Trophoblast cell (in vitro differentiated cells and primary cell): ENCODE results near the gene SCRT2.

Experiments used
- DNase-seq, 2 donors: peaks; one replicate each; pipeline ENCODE4 v3.0.0-alpha.2; 2016
- H2AFZ ChIP-seq: 2 replicates; pipeline ENCODE4 v1.6.1; 2013; ENCODE audit warnings: low read length, moderate library complexity, mild to moderate bottlenecking; ENCODE audit not compliant: insufficient read depth, poor library complexity
- H2AK5ac ChIP-seq: 2 replicates; pipeline ENCODE4 v1.6.1; 2013; ENCODE audit warnings: mild to moderate bottlenecking, low read length
- H2BK120ac ChIP-seq: 2 replicates; pipeline ENCODE4 v1.6.1; 2013; ENCODE audit warnings: low read length, mild to moderate bottlenecking, moderate library complexity; ENCODE audit not compliant: insufficient read depth, poor library complexity
- H2BK12ac ChIP-seq: 2 replicates; pipeline ENCODE4 v1.6.1; 2013; ENCODE audit warnings: mild to moderate bottlenecking, low read length, moderate library complexity
- H2BK5ac ChIP-seq: 2 replicates; pipeline ENCODE4 v1.6.1; 2013; ENCODE audit warnings: low read length, low read depth, moderate library complexity, mild to moderate bottlenecking; ENCODE audit not compliant: poor library complexity
- H3K14ac ChIP-seq: 2 replicates; pipeline ENCODE4 v1.6.1; 2013; ENCODE audit warnings: mild to moderate bottlenecking, low read length
- H3K18ac ChIP-seq: 2 replicates; pipeline ENCODE4 v1.6.1; 2013; ENCODE audit warnings: mild to moderate bottlenecking, low read length
- H3K23ac ChIP-seq: 2 replicates; pipeline ENCODE4 v1.6.1; 2013; ENCODE audit warnings: low read length
- H3K27ac ChIP-seq: 2 replicates; pipeline ENCODE4 v1.5.1; 2013; ENCODE audit warnings: low read depth, mild to moderate bottlenecking, inconsistent platforms, low read length, moderate library complexity
- H3K27me3 ChIP-seq: 2 replicates; pipeline ENCODE4 v1.6.1; 2013; ENCODE audit warnings: inconsistent platforms, mild to moderate bottlenecking, low read length, moderate library complexity; ENCODE audit not compliant: insufficient read depth
- H3K36me3 ChIP-seq, 2 experiments: 1 replicate in 1 of 2; 2 replicates in 1 of 2; pipeline ENCODE4 v1.6.1; 2013; ENCODE audit warnings: low read length in 2 of 2, mild to moderate bottlenecking in 2 of 2, moderate library complexity in 1 of 2; ENCODE audit not compliant: insufficient read depth in 2 of 2, control insufficient read depth in 1 of 2
- H3K4ac ChIP-seq: 2 replicates; pipeline ENCODE4 v1.6.1; 2013; ENCODE audit warnings: low read depth, mild to moderate bottlenecking, low read length, moderate library complexity
- H3K4me1 ChIP-seq, 2 experiments: 1 replicate in 1 of 2; 2 replicates in 1 of 2; pipeline ENCODE4 v1.6.1; 2013; ENCODE audit warnings: low read length in 2 of 2, mild to moderate bottlenecking in 2 of 2, moderate library complexity in 1 of 2; ENCODE audit not compliant: insufficient read depth in 2 of 2, control insufficient read depth in 1 of 2
- H3K4me2 ChIP-seq: 2 replicates; pipeline ENCODE4 v1.6.1; 2013; ENCODE audit warnings: inconsistent platforms, mild to moderate bottlenecking, low read length, moderate library complexity
- H3K4me3 ChIP-seq: 2 replicates; pipeline ENCODE4 v1.5.1; 2013; ENCODE audit warnings: mild to moderate bottlenecking, low read depth, low read length, inconsistent platforms
- H3K79me1 ChIP-seq: one replicate; pipeline ENCODE4 v1.6.1; 2013; ENCODE audit warnings: low read length
- H3K79me2 ChIP-seq: 2 replicates; pipeline ENCODE4 v1.6.1; 2013; ENCODE audit warnings: low read length, mild to moderate bottlenecking; ENCODE audit not compliant: control insufficient read depth, insufficient read depth, poor library complexity
- H3K9ac ChIP-seq: 2 replicates; pipeline ENCODE4 v1.6.1; 2013; ENCODE audit warnings: mild to moderate bottlenecking, low read length
- H3K9me3 ChIP-seq: 2 replicates; pipeline ENCODE4 v1.6.1; 2013; ENCODE audit warnings: low read depth, mild to moderate bottlenecking, control low read depth, inconsistent platforms, low read length; ENCODE audit not compliant: insufficient read depth
- H4K12ac ChIP-seq: 2 replicates; pipeline ENCODE4 v1.6.1; 2013; ENCODE audit warnings: low read depth, mild to moderate bottlenecking, low read length, moderate library complexity
- H4K8ac ChIP-seq: 2 replicates; pipeline ENCODE4 v1.6.1; 2013; ENCODE audit warnings: low read depth, mild to moderate bottlenecking, low read length, moderate library complexity
- H4K91ac ChIP-seq: one replicate; pipeline ENCODE4 v1.6.1; 2013; ENCODE audit warnings: low read depth, mild to moderate bottlenecking, low read length, moderate library complexity
- WGBS: extraction: QIAGEN DNeasy Blood & Tissue Kit; methylation state at CpG from one replicate; pipeline ENCODE4 v1.1.7; 2013; ENCODE audit warnings: missing lambda C conversion rate; ENCODE audit not compliant: insufficient read length, insufficient coverage; ENCODE audit errors: extremely low coverage; 5-methylcytosine and 5-hydroxymethylcytosine counted together

SCRT2 gene

DNA sequence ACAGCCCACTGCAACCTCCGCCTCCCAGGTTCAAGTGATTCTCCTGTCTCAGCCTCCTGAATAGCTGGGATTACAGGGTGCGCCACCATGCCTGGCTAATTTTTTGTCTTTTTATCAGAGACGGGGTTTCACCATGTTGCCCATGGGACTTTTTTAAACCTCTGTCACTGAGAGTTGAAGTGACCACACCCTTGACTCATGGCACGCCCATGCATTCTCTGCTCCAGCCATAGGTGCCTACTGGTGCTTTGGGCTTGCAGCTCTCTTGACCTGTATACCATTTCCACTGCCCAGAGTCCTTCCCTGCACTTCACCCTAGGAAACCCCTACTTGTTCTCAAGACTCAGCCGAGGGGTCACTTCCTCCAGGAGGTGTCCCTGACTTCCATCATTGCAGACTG lies 2.4 kb upstream of the SCRT2 start:
- WGBS = no CpG with 5 or more reads among the region's 5 CpGs
- Histone ChIP-seq H3K27me3 (peaks cover 31% of the 10 kb centered on the region), H4K8ac (no peak overlapping the region)

DNA sequence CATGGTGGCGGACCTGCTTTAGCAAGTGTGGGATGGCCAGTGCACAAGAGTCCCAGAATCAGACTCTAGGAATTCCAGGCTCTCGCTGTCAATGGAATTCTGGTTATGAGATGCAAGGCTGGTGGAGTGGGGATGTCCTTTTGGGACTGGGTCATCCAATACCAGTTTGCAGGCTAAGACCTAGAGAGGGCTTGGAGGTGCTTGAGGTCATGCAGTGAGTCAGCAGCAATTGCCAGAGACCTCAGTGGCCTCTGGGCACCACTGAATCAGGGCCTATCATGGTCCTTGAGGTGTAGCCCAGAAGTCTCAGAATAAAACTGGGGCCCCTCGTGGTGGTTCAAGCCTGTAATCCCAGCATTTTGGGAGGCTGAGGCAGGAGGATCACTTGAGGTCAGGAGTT lies 1.4 kb upstream of the SCRT2 start:
- H3K23ac ChIP-seq = no peak overlapping the region
- no peak overlapping the region for H3K4me3 ChIP-seq
- H3K14ac ChIP-seq = no peak overlapping the region
- no peak overlapping the region for H3K27ac ChIP-seq
- peaks cover 0 to 3% of the 10 kb centered on the region in 2 experiments for H3K4me1 ChIP-seq
- H4K91ac ChIP-seq = no peak overlapping the region
- H3K9me3 ChIP-seq = peaks cover 10% of the 10 kb centered on the region
- no peak overlapping the region for H2BK120ac ChIP-seq
- no peaks in the 10 kb centered on the region for H3K36me3 ChIP-seq
- H3K18ac ChIP-seq = no peak overlapping the region
- no peak overlapping the region for H2AFZ ChIP-seq
- H3K79me1 ChIP-seq = no peaks in the 10 kb centered on the region
- no peak overlapping the region for H2AK5ac ChIP-seq
- no CpG with 5 or more reads among the region's 3 CpGs for WGBS
- no peak for DNase-seq
- no peak overlapping the region for H4K12ac ChIP-seq
- H3K4me2 ChIP-seq = no peak overlapping the region
- no peak overlapping the region for H2BK12ac ChIP-seq
- peaks cover 31% of the 10 kb centered on the region for H3K27me3 ChIP-seq
- no peak overlapping the region for H4K8ac ChIP-seq
- H2BK5ac ChIP-seq = no peak overlapping the region
- H3K9ac ChIP-seq = no peak overlapping the region
- H3K79me2 ChIP-seq = no peaks in the 10 kb centered on the region
- no peak overlapping the region for H3K4ac ChIP-seq

More for the DNA sequence above, 2.4 kb upstream of the SCRT2 start:
- Histone ChIP-seq H3K4me3 (no peak overlapping the region), H4K12ac (no peak overlapping the region), H3K18ac (no peak overlapping the region), H3K9me3 (peaks cover 10% of the 10 kb centered on the region), H3K79me2 (no peaks in the 10 kb centered on the region), H3K79me1 (no peaks in the 10 kb centered on the region), H3K36me3 (no peaks in the 10 kb centered on the region), H4K91ac (no peak overlapping the region), H3K4me1 (peaks cover 0 to 3% of the 10 kb centered on the region in 2 experiments), H3K23ac (no peak overlapping the region), H2BK5ac (no peak overlapping the region), H3K27ac (no peak overlapping the region), H3K9ac (no peak overlapping the region), H2AFZ (no peak overlapping the region), H3K14ac (no peak overlapping the region), H2AK5ac (no peak overlapping the region), H2BK12ac (no peak overlapping the region), H2BK120ac (no peak overlapping the region), H3K4me2 (no peak overlapping the region), H3K4ac (no peak overlapping the region)
- DNase-seq = no peak

DNA sequence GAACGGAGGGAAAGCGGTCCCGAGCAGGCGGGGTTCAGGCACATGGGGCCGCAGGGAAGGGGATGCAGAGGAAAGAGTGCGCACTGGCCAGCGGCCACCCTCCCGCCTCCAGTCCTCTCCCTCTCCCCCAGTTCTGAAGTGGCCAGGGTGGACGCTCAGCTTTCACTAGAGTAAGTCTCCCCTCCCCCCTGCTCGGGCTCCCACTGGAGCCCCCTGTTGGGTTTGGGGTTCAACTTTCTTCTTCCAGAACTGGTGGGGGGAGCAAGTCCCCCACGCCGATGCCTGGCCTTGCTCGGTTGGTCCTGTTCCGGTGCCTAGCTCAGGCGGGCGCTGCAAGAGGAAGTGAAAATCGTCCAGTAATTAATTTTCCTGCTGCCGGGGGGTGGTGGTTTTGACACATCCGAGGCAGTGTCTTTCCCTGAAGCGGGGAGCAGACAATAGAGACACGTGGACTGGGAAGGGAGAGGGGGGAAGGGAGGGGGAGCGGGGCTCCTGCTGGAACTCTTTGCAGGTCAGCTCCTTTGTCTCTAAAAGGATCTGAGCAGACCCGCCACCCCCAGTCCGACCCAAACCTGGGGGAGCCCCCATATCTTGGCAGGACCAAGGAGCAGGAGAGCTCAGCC lies 824 bp upstream of the SCRT2 start:
- H3K18ac ChIP-seq = no peak overlapping the region
- H3K79me1 ChIP-seq = no peaks in the 10 kb centered on the region
- H3K79me2 ChIP-seq = no peaks in the 10 kb centered on the region
- no peak overlapping the region for H2AK5ac ChIP-seq
- H3K4me3 ChIP-seq = no peak overlapping the region
- no peaks in the 10 kb centered on the region for H3K36me3 ChIP-seq
- H3K4me1 ChIP-seq = peaks cover 0 to 3% of the 10 kb centered on the region in 2 experiments
- no peak overlapping the region for H4K91ac ChIP-seq
- H4K8ac ChIP-seq = no peak overlapping the region
- WGBS = no CpG with 5 or more reads among the region's 24 CpGs
- no peak overlapping the region for H4K12ac ChIP-seq
- H3K9ac ChIP-seq = no peak overlapping the region
- no peak overlapping the region for H3K4ac ChIP-seq
- H3K27me3 ChIP-seq = peaks cover 31% of the 10 kb centered on the region
- no peak for DNase-seq
- no peak overlapping the region for H2AFZ ChIP-seq
- no peak overlapping the region for H2BK12ac ChIP-seq
- peaks cover 10% of the 10 kb centered on the region for H3K9me3 ChIP-seq
- no peak overlapping the region for H3K23ac ChIP-seq
- no peak overlapping the region for H3K14ac ChIP-seq
- H2BK5ac ChIP-seq = no peak overlapping the region
- no peak overlapping the region for H3K4me2 ChIP-seq
- no peak overlapping the region for H2BK120ac ChIP-seq
- no peak overlapping the region for H3K27ac ChIP-seq

DNA sequence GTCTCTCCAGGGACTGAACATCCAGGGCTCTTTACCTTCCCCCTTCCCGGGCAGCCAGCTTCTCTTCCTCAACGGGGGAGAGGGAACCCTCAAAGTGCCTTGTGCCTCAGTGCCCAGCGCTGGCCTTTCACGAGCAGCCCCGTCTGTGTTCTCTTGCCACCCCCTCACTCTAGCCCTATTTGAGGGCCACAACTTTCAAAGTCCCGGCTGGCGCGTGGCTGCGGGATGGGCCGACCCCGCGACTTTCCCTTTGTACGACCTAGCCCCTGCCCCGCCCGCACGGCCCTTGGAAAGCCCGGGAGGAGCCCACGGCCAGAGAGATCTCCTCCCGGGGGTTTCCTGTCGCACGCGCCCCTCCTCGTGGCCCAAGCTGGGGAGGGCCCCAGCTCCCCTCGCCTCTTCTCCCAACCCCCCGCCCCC lies 559 bp downstream of the SCRT2 start:
- H4K91ac ChIP-seq = no peak overlapping the region
- H3K27ac ChIP-seq = no peak overlapping the region
- peak overlapping the region; percentile 56 for H3K4me2 ChIP-seq
- H2BK120ac ChIP-seq = no peak overlapping the region
- no peak overlapping the region for H4K12ac ChIP-seq
- no peak overlapping the region for H2BK12ac ChIP-seq
- no peak overlapping the region for H3K23ac ChIP-seq
- H3K9me3 ChIP-seq = peaks cover 10% of the 10 kb centered on the region
- no peak overlapping the region for H2AFZ ChIP-seq
- no peak overlapping the region for H3K4me3 ChIP-seq
- H3K27me3 ChIP-seq = peaks cover 31% of the 10 kb centered on the region
- H3K4me1 ChIP-seq = peaks cover 0 to 3% of the 10 kb centered on the region in 2 experiments
- no CpG with 5 or more reads among the region's 25 CpGs for WGBS
- H3K4ac ChIP-seq = no peak overlapping the region
- no peaks in the 10 kb centered on the region for H3K79me2 ChIP-seq
- no peak overlapping the region for H3K18ac ChIP-seq
- H2AK5ac ChIP-seq = no peak overlapping the region
- H3K36me3 ChIP-seq = no peaks in the 10 kb centered on the region
- no peak overlapping the region for H2BK5ac ChIP-seq
- no peaks in the 10 kb centered on the region for H3K79me1 ChIP-seq
- H3K9ac ChIP-seq = no peak overlapping the region
- DNase-seq = no peak
- no peak overlapping the region for H3K14ac ChIP-seq
- no peak overlapping the region for H4K8ac ChIP-seq
